ENCODE results near the gene MYO1C. TPM values are rescaled to one million over a fixed set of nuclear protein-coding genes. Genes with fewer than 3 reads are reported as not detected.

MYO1C gene
- total and polyA plus RNA-seq, 9 of the 15 experiments (the other 6 are each of a cell fraction or from before 2014, with no cell fraction given), result 0.46 to 32.5 (median 11.6) TPM

GRCh38 chr17:1484676-1485422, 7.6 kb downstream of the MYO1C start (continued):
- TF ChIP-seq KLF16 (IDR thresholded peaks at IDR 0.05) (peak; percentile 88), PHB (CRISPR knock-in tag; IDR thresholded peaks at IDR 0.05) (no peak), POLR3G (IDR thresholded peaks at IDR 0.05; ENCODE audit: extremely low read depth, insufficient read length, insufficient replicate concordance) (no peak), NCOR1 (IDR thresholded peaks at IDR 0.05) (peak; percentile 27), FOXP1 (CRISPR knock-in tag; IDR thresholded peaks at IDR 0.05) (no peak), PCBP1 (IDR thresholded peaks at IDR 0.05; ENCODE audit: low read depth, low read length, poor library complexity, severe bottlenecking) (peak; percentile 52), TFAP4 (CRISPR knock-in tag; IDR thresholded peaks at IDR 0.05; ENCODE audit: borderline replicate concordance) (peak; percentile 98), E2F6 (IDR thresholded peaks at IDR 0.05; ENCODE audit: borderline replicate concordance in 1 of 2, extremely low read depth in 1 of 2, insufficient read depth in 1 of 2, insufficient read length in 1 of 2, low read depth in 1 of 2, low read length in 1 of 2, poor library complexity in 1 of 2, severe bottlenecking in 1 of 2) (peak in 1 of 2 experiments; percentile 18), GABPB1 (CRISPR knock-in tag; IDR thresholded peaks at IDR 0.05) (0 out of 2 replicates have a peak, but pooled peaks have one; percentile 22), XRCC5 (IDR thresholded peaks at IDR 0.05; ENCODE audit: low read depth, low read length) (no peak), CCNT2 (IDR thresholded peaks at IDR 0.05; ENCODE audit: borderline replicate concordance, extremely low read depth, insufficient read length, low read depth, low read length) (peak; percentile 41), ZBTB7A (IDR thresholded peaks at IDR 0.05; ENCODE audit: borderline replicate concordance, control insufficient read depth, low read depth, low read length) (peak; percentile 58), MYNN (IDR thresholded peaks at IDR 0.05) (peak; percentile 41; the same call in 1 of the 2 replicates), MYNN (CRISPR knock-in tag; IDR thresholded peaks at IDR 0.05) (no peak), KDM1A (IDR thresholded peaks at IDR 0.05) (peak in 1 of 2 experiments; percentile 28; a peak in 1 of 4 replicates), MAZ (CRISPR knock-in tag; conservative IDR thresholded peaks at IDR 0.05 in 1 of 2, IDR thresholded peaks at IDR 0.05 in 1 of 2) (peak; percentile 12 to 43; a peak in 1 of 4 replicates), TCF3 (CRISPR knock-in tag; IDR thresholded peaks at IDR 0.05) (0 out of 2 replicates have a peak, but pooled peaks have one; percentile 11), MAX (CRISPR knock-in tag; IDR thresholded peaks at IDR 0.05) (peak; percentile 58), ARID4B (CRISPR knock-in tag; IDR thresholded peaks at IDR 0.05) (peak; percentile 64; the same call in 1 of the 2 replicates)
